ENCODE measurements around the gene MAPRE2.
"Not testable (repeated sequence)": the region's sequence is repeated elsewhere in the genome, so short reads cannot be mapped to it uniquely, and the experiment has no call there.

MAPRE2 gene

GRCh38 chr18:35127201-35127600 is 86.0 kb downstream of the MAPRE2 start:
- no peak for DNase-seq

GRCh38 chr18:35128675-35129074 is 87.5 kb downstream of the MAPRE2 start:
- no peak for DNase-seq

GRCh38 chr18:35130236-35130635 is 89.0 kb downstream of the MAPRE2 start:
- no peak for DNase-seq

GRCh38 chr18:35131387-35132020 is 90.3 kb downstream of the MAPRE2 start:
- no peak for DNase-seq

- DNase-seq, result no peak
Observed at GRCh38 chr18:35132021-35132902, 91.0 kb downstream of the MAPRE2 start.

GRCh38 chr18:35134190-35134730 is 93.0 kb downstream of the MAPRE2 start:
- DNase-seq, result no peak

GRCh38 chr18:35134791-35135531 is 93.7 kb downstream of the MAPRE2 start:
- DNase-seq, result no peak

GRCh38 chr18:35136248-35136647 is 95.0 kb downstream of the MAPRE2 start:
- DNase-seq, result no peak

- DNase-seq, result no peak
Observed at GRCh38 chr18:35136885-35137284, 95.7 kb downstream of the MAPRE2 start.

- DNase-seq, result no peak
Observed at GRCh38 chr18:35137632-35138031, 96.4 kb downstream of the MAPRE2 start.

GRCh38 chr18:35138773-35139172 is 97.6 kb downstream of the MAPRE2 start:
- DNase-seq, result no peak

- no peak for DNase-seq
Observed at GRCh38 chr18:35139517-35139916, 98.3 kb downstream of the MAPRE2 start.

- DNase-seq, result no peak
Observed at GRCh38 chr18:35141077-35141476, 99.9 kb downstream of the MAPRE2 start.

GRCh38 chr18:35141567-35142274 is 100.5 kb downstream of the MAPRE2 start:
- no peak for DNase-seq

- DNase-seq, result no peak
Observed at GRCh38 chr18:35142275-35142615, 101.0 kb downstream of the MAPRE2 start.

- peak; percentile 57 for DNase-seq
Observed at GRCh38 chr18:35143622-35144596, 102.7 kb downstream of the MAPRE2 start.

GRCh38 chr18:35144698-35145097 is 103.5 kb downstream of the MAPRE2 start:
- DNase-seq, result no peak

- DNase-seq, result not testable (repeated sequence)
Observed at GRCh38 chr18:35150195-35150594, 109.0 kb downstream of the MAPRE2 start.

GRCh38 chr18:35153609-35154272 is 112.5 kb downstream of the MAPRE2 start:
- no peak for DNase-seq

- DNase-seq, result no peak
Observed at GRCh38 chr18:35155398-35156117, 114.3 kb downstream of the MAPRE2 start.

All from right hindlimb (tissue), 1 donor.